Stomach (tissue), 9 donors: ENCODE data around the gene MSH6. TPM values are rescaled to one million over a fixed set of nuclear protein-coding genes. Genes with fewer than 3 reads are reported as not detected.

ENCODE experiments used
- DNase-seq, 2 donors: peaks; one replicate each; pipeline versions ENCODE4 v3.0.0 to v3.0.0-alpha.2; 2013 to 2019
- H3K27ac ChIP-seq, 5 donors: fragments of 200-600 bp in 4 of 5; sonication (generic) in 4 of 5; one replicate each; pipeline ENCODE4 v1.5.1; 2013 to 2019; ENCODE audit warnings: mild to moderate bottlenecking in 1 of 5, moderate library complexity in 1 of 5
- H3K27me3 ChIP-seq, 3 donors: fragments of 200-600 bp; sonication (generic); one replicate each; pipeline ENCODE4 v1.5.1; 2017 to 2019; ENCODE audit warnings: mixed run types in 1 of 3
- H3K36me3 ChIP-seq, 4 donors: fragments of 200-600 bp; sonication (generic); 1 replicate in 3 of 4; 2 replicates in 1 of 4; pipeline ENCODE4 v1.5.1; 2016 to 2019
- H3K4me1 ChIP-seq, 4 donors: fragments of 200-600 bp; sonication (generic); one replicate each; pipeline ENCODE4 v1.5.1; 2016 to 2019
- H3K4me3 ChIP-seq, 4 donors: fragments of 200-600 bp; sonication (generic) in 3 of 4; one replicate each; pipeline ENCODE4 v1.5.1; 2016 to 2019; ENCODE audit warnings: mild to moderate bottlenecking in 1 of 4
- H3K9me3 ChIP-seq, 4 donors: fragments of 200-600 bp; sonication (generic); one replicate each; pipeline ENCODE4 v1.5.1; 2016 to 2019
- CTCF ChIP-seq, 7 experiments: fragments of 450-650 bp in 4 of 7; fragments of 200-600 bp in 3 of 7; sonication (generic) in 3 of 7; IDR thresholded peaks; one replicate each; pipeline ENCODE4 v1.5.1; 2016 to 2019; ENCODE audit warnings: antibody characterized with exemption in 7 of 7, control low read depth in 2 of 7, mild to moderate bottlenecking in 1 of 7
- EP300 ChIP-seq: sonication (generic); formaldehyde crosslinking; IDR thresholded peaks from one replicate; pipeline ENCODE4 v1.6.1; 2017; ENCODE audit warnings: antibody characterized with exemption
- POLR2A ChIP-seq, 4 donors: fragments of 450-650 bp; IDR thresholded peaks; one replicate each; pipeline ENCODE4 v1.6.1; 2016; ENCODE audit warnings: antibody characterized with exemption in 4 of 4, control low read depth in 2 of 4, mild to moderate bottlenecking in 1 of 4, moderate library complexity in 1 of 4
- POLR2AphosphoS5 ChIP-seq, 3 donors: sonication (generic); formaldehyde crosslinking; IDR thresholded peaks; one replicate each; pipeline ENCODE4 v1.6.1; 2016; ENCODE audit warnings: antibody characterized with exemption in 3 of 3
- WGBS, 5 donors: extraction: QIAGEN DNeasy Blood & Tissue Kit in 3 of 5; methylation state at CpG; one replicate each; pipeline versions ENCODE4 v1.1.5 to v1.1.7; 2013 to 2018; 5-methylcytosine and 5-hydroxymethylcytosine counted together
- intact Hi-C: fragments of 100-400 bp; cut with DNase I; formaldehyde crosslinking; loops from one replicate; pipeline ENCODE4 v1.15.1; 2023; ENCODE audit warnings: low total_unique reads
- polyA plus RNA-seq, 3 donors: library from polyadenylated mRNA; stranded (reverse); fragments of 200-250 nt; gene quantifications; one replicate each; pipeline ENCODE4 v1.2.3, GENCODE V29; 2013
- total RNA-seq, 5 donors: library from RNA; depleted of rRNA; stranded (reverse); fragments of >200 nt; gene quantifications; one replicate each; pipeline versions ENCODE4 v1.1.0 to v1.2.3, GENCODE V29; 2014 to 2016
- donor health status: healthy with polysubstance abuse.
- donor health status: Bipolar disorder and iron deficiency.
- donor health status: healthy.

The MSH6 gene
- total and polyA plus RNA-seq, 8 donors = 5.7 to 45.7 (median 9.1) TPM

GRCh38 chr2:47815764-47816163 is 32.8 kb downstream of the MSH6 start:
- Histone ChIP-seq H3K9me3 (no peaks in the 10 kb centered on the region), H3K36me3 (peaks cover 37 to 100% (median 100%) of the 10 kb centered on the region in 4 donors), H3K27ac (no peak overlapping the region), H3K27me3 (no peaks in the 10 kb centered on the region), H3K4me1 (peaks cover 0 to 11% (median 4%) of the 10 kb centered on the region in 4 donors), H3K4me3 (no peak overlapping the region)
- DNase-seq = no peak
- no peak for TF ChIP-seq EP300
- TF ChIP-seq POLR2AphosphoS5 (IDR thresholded peaks at IDR 0.05) = no peak
- TF ChIP-seq POLR2A (IDR thresholded peaks at IDR 0.05) = no peak
- TF ChIP-seq CTCF (IDR thresholded peaks at IDR 0.05) = no peak
- 93 to 97% (median 95%) methylated on average over 9 to 10 of the region's 10 CpGs for WGBS, 5 donors
- intact Hi-C loops = no loop called here

GRCh38 chr2:47818777-47819176 is 35.8 kb downstream of the MSH6 start:
- H3K4me3 ChIP-seq = no peak overlapping the region
- TF ChIP-seq CTCF (IDR thresholded peaks at IDR 0.05) = no peak
- no peak for TF ChIP-seq POLR2A (IDR thresholded peaks at IDR 0.05)
- no peak for TF ChIP-seq POLR2AphosphoS5 (IDR thresholded peaks at IDR 0.05)
- no peak for TF ChIP-seq EP300
- no peak overlapping the region for H3K27ac ChIP-seq
- DNase-seq = no peak
- intact Hi-C loops = no loop called here
- peaks cover 43 to 98% (median 96%) of the 10 kb centered on the region in 4 donors for H3K36me3 ChIP-seq
- no peaks in the 10 kb centered on the region for H3K27me3 ChIP-seq
- 53 to 77% (median 66%) methylated on average over 2 of the region's 2 CpGs for WGBS, 5 donors
- no peaks in the 10 kb centered on the region for H3K4me1 ChIP-seq
- no peaks in the 10 kb centered on the region for H3K9me3 ChIP-seq

GRCh38 chr2:47819834-47820233 is 36.9 kb downstream of the MSH6 start:
- Histone ChIP-seq H3K4me3 (no peak overlapping the region), H3K36me3 (peaks cover 43 to 98% (median 94%) of the 10 kb centered on the region in 4 donors), H3K9me3 (no peaks in the 10 kb centered on the region), H3K4me1 (no peaks in the 10 kb centered on the region), H3K27ac (no peak overlapping the region), H3K27me3 (no peaks in the 10 kb centered on the region)
- WGBS, 5 donors = 88 to 96% (median 91%) methylated on average over 3 of the region's 3 CpGs
- DNase-seq = no peak
- intact Hi-C loops = no loop called here
- TF ChIP-seq CTCF (IDR thresholded peaks at IDR 0.05) (no peak), POLR2A (IDR thresholded peaks at IDR 0.05) (no peak), POLR2AphosphoS5 (IDR thresholded peaks at IDR 0.05) (no peak), EP300 (no peak)

- Histone ChIP-seq H3K27me3 (no peaks in the 10 kb centered on the region), H3K4me3 (no peak overlapping the region), H3K36me3 (peaks cover 31 to 95% (median 91%) of the 10 kb centered on the region in 4 donors), H3K9me3 (no peaks in the 10 kb centered on the region), H3K4me1 (no peaks in the 10 kb centered on the region), H3K27ac (no peak overlapping the region)
- intact Hi-C loops = no loop called here
- no peak for TF ChIP-seq POLR2A (IDR thresholded peaks at IDR 0.05)
- TF ChIP-seq CTCF (IDR thresholded peaks at IDR 0.05) = no peak
- no peak for TF ChIP-seq POLR2AphosphoS5 (IDR thresholded peaks at IDR 0.05)
- TF ChIP-seq EP300 = no peak
- no peak for DNase-seq
These were observed 39.6 kb downstream of the MSH6 start for GRCh38 chr2:47822518-47822917.
